PFSK-1 (cell line): Measurements from ENCODE around the gene TRAP1.

Experiments used
- FOXP2 ChIP-seq: optimal IDR thresholded peaks from 2 replicates; pipeline ENCODE3; 2011; ENCODE audit warnings: borderline replicate concordance, control low read depth, inconsistent platforms; ENCODE audit not compliant: insufficient read depth; ENCODE audit errors: extremely low read length, extremely low read depth
- POLR2AphosphoS5 ChIP-seq: IDR thresholded peaks from 2 replicates; pipeline ENCODE4 v1.6.1; 2012; ENCODE audit warnings: low read depth, mild to moderate bottlenecking, control low read depth, low read length, moderate library complexity
- REST ChIP-seq, 2 experiments: IDR thresholded peaks; 2 replicates each; pipeline versions ENCODE4 v1.6.1 to v1.8.0; 2011 to 2012; ENCODE audit warnings: low read depth in 2 of 2, low read length in 2 of 2, control low read depth in 1 of 2, inconsistent platforms in 1 of 2, mild to moderate bottlenecking in 1 of 2, moderate library complexity in 1 of 2; ENCODE audit not compliant: insufficient read depth in 1 of 2
- SIN3A ChIP-seq: IDR thresholded peaks from 2 replicates; pipeline ENCODE4 v1.6.1; 2012; ENCODE audit warnings: mild to moderate bottlenecking, low read length, moderate library complexity, borderline replicate concordance; ENCODE audit not compliant: insufficient read depth
- TAF1 ChIP-seq: IDR thresholded peaks from 2 replicates; pipeline ENCODE4 v1.6.1; 2012; ENCODE audit warnings: low read length, control low read depth, borderline replicate concordance; ENCODE audit not compliant: insufficient read depth

The TRAP1 gene

GRCh38 chr16:3669082-3669481 lies 48.2 kb downstream of the TRAP1 start:
- no peak for TF ChIP-seq POLR2AphosphoS5
- TF ChIP-seq FOXP2: no peak
- no peak for TF ChIP-seq REST (IDR thresholded peaks at IDR 0.05; ENCODE audit: insufficient read depth in 1 of 2, low read depth in 2 of 2, low read length in 2 of 2)
- no peak for TF ChIP-seq TAF1

GRCh38 chr16:3668626-3669025 lies 48.7 kb downstream of the TRAP1 start:
- TF ChIP-seq TAF1: no peak
- no peak for TF ChIP-seq REST (IDR thresholded peaks at IDR 0.05; ENCODE audit: insufficient read depth in 1 of 2, low read depth in 2 of 2, low read length in 2 of 2)
- no peak for TF ChIP-seq POLR2AphosphoS5
- TF ChIP-seq SIN3A: no peak
- TF ChIP-seq FOXP2: no peak

- no peak for TF ChIP-seq SIN3A
- TF ChIP-seq POLR2AphosphoS5: no peak
- no peak for TF ChIP-seq FOXP2
- no peak for TF ChIP-seq REST (IDR thresholded peaks at IDR 0.05; ENCODE audit: insufficient read depth in 1 of 2, low read depth in 2 of 2, low read length in 2 of 2)
- TF ChIP-seq TAF1: no peak
Measured at GRCh38 chr16:3665508-3665907, 51.8 kb downstream of the TRAP1 start.

- TF ChIP-seq SIN3A (no peak), POLR2AphosphoS5 (no peak), FOXP2 (no peak)
Measured at GRCh38 chr16:3664187-3664896, 53.0 kb downstream of the TRAP1 start.

- TF ChIP-seq FOXP2 (no peak), POLR2AphosphoS5 (no peak), REST (IDR thresholded peaks at IDR 0.05; ENCODE audit: insufficient read depth in 1 of 2, low read depth in 2 of 2, low read length in 2 of 2) (no peak), TAF1 (no peak), SIN3A (no peak)
Measured at GRCh38 chr16:3662601-3663000, 54.7 kb downstream of the TRAP1 start.
